Measurements from ENCODE around the gene COBL. TPM values are rescaled to one million over a fixed set of nuclear protein-coding genes. Genes with fewer than 3 reads are reported as not detected.
A peak's percentile ranks its signal among the peaks of the same experiment; 100 is the strongest.

The COBL gene
- total and polyA plus RNA-seq, 8 donors: 7.4 to 32.0 (median 16.8) TPM

DNA sequence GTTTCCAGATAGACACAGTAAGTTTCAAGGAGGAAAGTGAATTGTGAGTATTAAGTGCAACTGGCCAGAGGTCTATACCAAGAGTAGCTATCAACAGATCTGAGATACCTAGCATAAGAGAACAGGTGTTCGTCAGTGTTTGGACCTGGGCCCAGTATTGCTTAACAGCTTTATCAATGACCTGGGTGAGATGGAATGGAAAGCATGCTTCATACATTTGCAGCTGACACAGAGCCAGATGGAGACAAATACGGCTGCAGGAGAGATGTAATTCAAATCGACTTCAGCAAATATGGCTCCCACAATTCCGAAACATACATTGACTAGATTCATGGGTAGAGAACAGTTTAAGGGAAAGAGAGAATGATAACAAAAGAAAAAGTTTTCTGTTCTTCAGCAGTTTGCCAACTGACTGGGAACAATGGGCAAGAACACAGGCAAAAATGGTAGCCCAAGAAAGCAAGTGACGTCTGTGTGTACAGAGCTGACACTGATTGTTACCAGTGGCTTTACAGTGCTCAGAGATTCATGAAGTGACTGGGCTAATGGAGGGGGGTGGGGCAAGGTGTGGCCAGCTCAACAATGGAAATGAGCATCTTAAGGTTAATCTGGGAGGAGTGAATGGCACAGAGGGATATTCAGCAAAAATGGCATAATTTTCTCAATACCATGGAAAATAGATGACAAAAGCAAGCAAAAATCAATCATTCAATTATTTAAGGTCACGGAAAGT lies 28.0 kb upstream of the COBL start:
- H3K4me1 ChIP-seq: peaks cover 16 to 29% (median 28%) of the 10 kb centered on the region in 3 donors
- H3K27ac ChIP-seq: peak overlapping the region in 2 of 4 donors; percentile 45 to 49
- no peak overlapping the region for H3K4me3 ChIP-seq
- no peaks in the 10 kb centered on the region for H3K9me3 ChIP-seq
- ATAC-seq (peak; percentile 79 to 88 (median 86)), FAIRE-seq (no peak), DNase-seq (peak in 5 of 6 donors; percentile 67 to 88 (median 86))
- H3K27me3 ChIP-seq: no peaks in the 10 kb centered on the region
- intact Hi-C loops (cut with DNase I): no loop called here
- TF ChIP-seq, protein P1, sequence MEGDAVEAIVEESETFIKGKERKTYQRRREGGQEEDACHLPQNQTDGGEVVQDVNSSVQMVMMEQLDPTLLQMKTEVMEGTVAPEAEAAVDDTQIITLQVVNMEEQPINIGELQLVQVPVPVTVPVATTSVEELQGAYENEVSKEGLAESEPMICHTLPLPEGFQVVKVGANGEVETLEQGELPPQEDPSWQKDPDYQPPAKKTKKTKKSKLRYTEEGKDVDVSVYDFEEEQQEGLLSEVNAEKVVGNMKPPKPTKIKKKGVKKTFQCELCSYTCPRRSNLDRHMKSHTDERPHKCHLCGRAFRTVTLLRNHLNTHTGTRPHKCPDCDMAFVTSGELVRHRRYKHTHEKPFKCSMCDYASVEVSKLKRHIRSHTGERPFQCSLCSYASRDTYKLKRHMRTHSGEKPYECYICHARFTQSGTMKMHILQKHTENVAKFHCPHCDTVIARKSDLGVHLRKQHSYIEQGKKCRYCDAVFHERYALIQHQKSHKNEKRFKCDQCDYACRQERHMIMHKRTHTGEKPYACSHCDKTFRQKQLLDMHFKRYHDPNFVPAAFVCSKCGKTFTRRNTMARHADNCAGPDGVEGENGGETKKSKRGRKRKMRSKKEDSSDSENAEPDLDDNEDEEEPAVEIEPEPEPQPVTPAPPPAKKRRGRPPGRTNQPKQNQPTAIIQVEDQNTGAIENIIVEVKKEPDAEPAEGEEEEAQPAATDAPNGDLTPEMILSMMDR (IDR thresholded peaks at IDR 0.05): no peak
- no peaks in the 10 kb centered on the region for H3K36me3 ChIP-seq
- WGBS, 2 donors: 13 to 21% methylated on average over 6 of the region's 6 CpGs

DNA sequence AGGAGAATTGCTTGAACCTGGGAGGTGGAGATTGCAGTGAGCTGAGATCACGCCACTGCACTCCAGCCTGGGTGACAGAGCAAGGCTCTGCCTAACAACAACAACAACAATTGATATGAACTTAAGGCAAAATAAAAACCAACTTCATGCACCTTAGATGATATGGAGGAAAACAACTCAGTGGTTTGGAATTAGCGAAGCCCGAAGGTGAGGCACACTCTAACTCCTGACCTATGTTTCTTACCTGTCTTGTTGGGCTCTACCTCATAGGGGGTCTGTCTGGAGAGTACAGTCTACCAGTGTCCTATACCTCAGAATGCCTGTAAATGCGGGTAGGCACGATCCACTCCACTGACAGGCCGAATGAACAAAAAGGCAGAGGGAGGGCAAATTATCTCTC lies 24.3 kb upstream of the COBL start:
- ATAC-seq (no peak), FAIRE-seq (no peak), DNase-seq (no peak)
- 97 to 99% methylated on average over 6 of the region's 6 CpGs for WGBS, 2 donors
- H3K27me3 ChIP-seq: no peaks in the 10 kb centered on the region
- H3K27ac ChIP-seq: peak overlapping the region; percentile 0 to 73 (median 48)
- no peaks in the 10 kb centered on the region for H3K36me3 ChIP-seq
- intact Hi-C loops (cut with DNase I): no loop called here
- H3K4me1 ChIP-seq: peaks cover 16 to 28% (median 25%) of the 10 kb centered on the region in 3 donors
- no peak overlapping the region for H3K4me3 ChIP-seq
- H3K9me3 ChIP-seq: no peaks in the 10 kb centered on the region
- TF ChIP-seq, protein P1 (IDR thresholded peaks at IDR 0.05): no peak

GRCh38 chr7:51340029-51340838 lies 23.6 kb upstream of the COBL start:
- ATAC-seq (peak; percentile 28 to 76 (median 61)), DNase-seq (no peak), FAIRE-seq (no peak)
- Histone ChIP-seq H3K4me3 (no peak overlapping the region), H3K4me1 (peaks cover 16 to 28% (median 21%) of the 10 kb centered on the region in 3 donors), H3K27me3 (no peaks in the 10 kb centered on the region), H3K36me3 (no peaks in the 10 kb centered on the region), H3K27ac (peak overlapping the region; percentile 0 to 73 (median 48)), H3K9me3 (no peaks in the 10 kb centered on the region)
- intact Hi-C loops (cut with DNase I): no loop called here
- 18 to 21% methylated on average over 9 of the region's 9 CpGs for WGBS, 2 donors
- TF ChIP-seq, protein P1 (IDR thresholded peaks at IDR 0.05): no peak

GRCh38 chr7:51335057-51335456 lies 18.4 kb upstream of the COBL start:
- Histone ChIP-seq H3K36me3 (no peaks in the 10 kb centered on the region), H3K27me3 (no peaks in the 10 kb centered on the region), H3K4me3 (no peak overlapping the region), H3K27ac (no peak overlapping the region), H3K9me3 (no peaks in the 10 kb centered on the region), H3K4me1 (peaks cover 0 to 5% (median 0%) of the 10 kb centered on the region in 3 donors)
- ATAC-seq: no peak
- intact Hi-C loops (cut with DNase I): no loop called here
- no peak for FAIRE-seq
- 87 to 90% methylated on average over 2 of the region's 2 CpGs for WGBS, 2 donors
- DNase-seq: no peak
- TF ChIP-seq, protein P1 (IDR thresholded peaks at IDR 0.05): no peak
